Stimulated activated CD8-positive, alpha-beta memory T cell treated with anti-CD3 and anti-CD28 coated beads, Interleukin-15, amount 100 ng/mL, for 1 hour (primary cell): ENCODE results near the gene LRRK2.
"Not testable (repeated sequence)": the region's sequence is repeated elsewhere in the genome, so short reads cannot be mapped to it uniquely, and the experiment has no call there.

Source experiments
- DNase-seq: peaks from one replicate; pipeline ENCODE4 v3.0.0-alpha.2; 2020; ENCODE audit warnings: low read depth

Gene LRRK2

GRCh38 chr12:40315375-40315774 lies 90.6 kb downstream of the LRRK2 start:
- DNase-seq = no peak

- no peak for DNase-seq
Measured at GRCh38 chr12:40324261-40324660, 99.5 kb downstream of the LRRK2 start.

GRCh38 chr12:40325349-40325960 lies 100.7 kb downstream of the LRRK2 start:
- no peak for DNase-seq

GRCh38 chr12:40327535-40327934 lies 102.7 kb downstream of the LRRK2 start:
- no peak for DNase-seq

GRCh38 chr12:40330180-40330579 lies 105.4 kb downstream of the LRRK2 start:
- no peak for DNase-seq

- DNase-seq = no peak
Measured at GRCh38 chr12:40331886-40332285, 107.1 kb downstream of the LRRK2 start.

- no peak for DNase-seq
Measured at GRCh38 chr12:40335991-40336390, 111.2 kb downstream of the LRRK2 start.

GRCh38 chr12:40336573-40337199 lies 111.9 kb downstream of the LRRK2 start:
- DNase-seq = no peak

- no peak for DNase-seq
Measured at GRCh38 chr12:40338071-40338470, 113.3 kb downstream of the LRRK2 start.

- no peak for DNase-seq
Measured at GRCh38 chr12:40338621-40339020, 113.8 kb downstream of the LRRK2 start.

GRCh38 chr12:40342010-40342409 lies 117.2 kb downstream of the LRRK2 start:
- DNase-seq = no peak

- no peak for DNase-seq
Measured at GRCh38 chr12:40343124-40343523, 118.3 kb downstream of the LRRK2 start.

- DNase-seq = no peak
Measured at GRCh38 chr12:40344312-40344711, 119.5 kb downstream of the LRRK2 start.

- DNase-seq = no peak
Measured at GRCh38 chr12:40351976-40352375, 127.2 kb downstream of the LRRK2 start.

- no peak for DNase-seq
Measured at GRCh38 chr12:40375076-40375475, 150.3 kb downstream of the LRRK2 start.

- DNase-seq = no peak
Measured at GRCh38 chr12:40376533-40377267, 151.9 kb downstream of the LRRK2 start.

GRCh38 chr12:40378691-40379090 lies 153.9 kb downstream of the LRRK2 start:
- no peak for DNase-seq

GRCh38 chr12:40382217-40382616 lies 157.4 kb downstream of the LRRK2 start:
- DNase-seq = no peak

- DNase-seq = not testable (repeated sequence)
Measured at GRCh38 chr12:40387279-40387678, 162.5 kb downstream of the LRRK2 start.

GRCh38 chr12:40390980-40391379 lies 166.2 kb downstream of the LRRK2 start:
- no peak for DNase-seq

- no peak for DNase-seq
Measured at GRCh38 chr12:40393026-40393425, 168.2 kb downstream of the LRRK2 start.

GRCh38 chr12:40399656-40400055 lies 174.9 kb downstream of the LRRK2 start:
- no peak for DNase-seq

GRCh38 chr12:40405419-40405818 lies 180.6 kb downstream of the LRRK2 start:
- no peak for DNase-seq
